GM18951 (cell line): ENCODE data around the gene RALGAPA2.

Source experiments
- POLR2A ChIP-seq: IDR thresholded peaks from 4 replicates; pipeline ENCODE4 v1.6.1; 2011; ENCODE audit warnings: mild to moderate bottlenecking; ENCODE audit not compliant: insufficient read length, insufficient read depth; ENCODE audit errors: extremely low read depth
- in situ Hi-C: fragments of 300-500 bp; cut with MboI; formaldehyde crosslinking; loops from one replicate; pipeline ENCODE4 v1.12.0; 2022; ENCODE audit warnings: low sequenced_read_pairs, mixed read lengths, inconsistent platforms; ENCODE audit not compliant: unreplicated experiment

Gene RALGAPA2

DNA sequence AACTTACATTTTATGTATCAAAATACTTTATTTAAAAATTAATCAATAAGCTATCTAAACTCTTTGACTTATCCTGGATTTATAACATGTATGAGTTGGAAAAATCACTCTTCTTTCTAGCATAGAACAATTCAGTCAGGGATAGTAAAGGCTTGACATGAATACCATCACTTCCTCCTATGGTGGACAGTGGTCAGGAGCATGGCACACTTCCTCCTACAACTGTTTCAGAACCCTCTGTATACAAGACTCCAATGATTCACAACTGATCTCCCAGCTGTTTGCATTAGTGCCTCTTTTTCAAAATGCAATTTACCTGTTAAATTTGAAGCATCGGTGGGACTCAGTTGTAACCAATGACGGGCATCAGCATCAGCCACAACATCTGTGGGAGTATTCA lies 129.7 kb downstream of the RALGAPA2 start:
- no peak for TF ChIP-seq POLR2A
- in situ Hi-C loops = loop anchor here (10.0 kb wide), 1 partner anchor 508 kb away; no protein-coding TSS in a partner anchor

DNA sequence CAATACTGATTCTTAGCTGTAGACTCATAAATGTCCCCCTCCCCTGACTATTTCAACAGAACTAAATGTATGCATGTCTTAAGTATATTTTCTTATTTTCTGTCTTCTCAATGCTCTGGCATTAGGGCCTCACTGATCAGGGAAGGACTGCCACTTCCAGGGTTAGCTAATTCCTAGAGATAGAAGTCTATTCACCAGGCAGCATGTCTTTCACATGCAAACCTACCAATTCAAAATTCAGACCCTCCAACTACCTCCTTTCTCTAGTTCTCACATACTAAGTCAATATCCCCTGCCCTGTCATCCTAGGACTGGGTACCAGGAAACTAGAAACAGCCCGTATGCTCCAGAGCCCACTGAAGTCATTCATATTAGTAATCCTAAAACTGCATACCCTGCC lies 132.3 kb downstream of the RALGAPA2 start:
- no peak for TF ChIP-seq POLR2A
- in situ Hi-C loops = loop anchor here (10.0 kb wide), 1 partner anchor 505 kb away; no protein-coding TSS in a partner anchor

DNA sequence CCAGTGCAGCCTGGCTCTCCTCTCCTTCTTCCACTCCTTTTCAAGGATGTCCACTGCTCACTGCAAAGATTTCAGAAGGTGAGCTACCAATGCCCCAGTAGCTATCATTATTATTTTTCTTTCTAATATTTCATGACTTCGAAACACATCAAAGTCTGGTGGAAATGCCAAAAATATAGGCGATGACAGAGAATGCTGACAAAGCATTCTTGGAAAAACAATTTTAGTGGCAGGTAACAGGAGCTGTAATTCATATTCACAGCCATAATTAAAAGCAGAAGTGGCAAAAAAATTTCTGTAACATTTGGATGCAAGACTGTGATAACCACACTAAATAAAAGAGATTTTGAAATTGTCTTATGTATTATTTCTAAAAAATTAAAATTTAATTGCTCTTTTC lies 133.6 kb downstream of the RALGAPA2 start:
- in situ Hi-C loops = no loop called here
- no peak for TF ChIP-seq POLR2A

DNA sequence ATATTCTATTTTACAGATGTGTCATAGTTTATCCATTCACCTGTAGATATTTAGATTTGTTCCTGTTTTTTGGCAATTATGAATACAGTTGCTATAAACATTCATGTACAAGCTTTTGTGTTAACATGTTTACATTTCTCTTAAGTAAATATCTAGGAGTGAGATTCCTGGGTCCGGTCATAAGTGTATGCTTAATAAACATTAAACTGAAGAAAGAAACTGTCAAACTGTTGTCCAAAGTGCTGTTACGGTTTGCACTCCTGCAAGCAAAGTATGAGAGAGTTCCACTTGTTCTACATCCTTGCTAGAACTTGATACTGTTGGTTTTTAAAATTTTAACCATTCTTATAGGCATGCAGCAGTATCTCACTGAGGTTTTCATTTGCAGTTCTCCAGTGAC lies 138.6 kb downstream of the RALGAPA2 start:
- in situ Hi-C loops = no loop called here
- TF ChIP-seq POLR2A = no peak

DNA sequence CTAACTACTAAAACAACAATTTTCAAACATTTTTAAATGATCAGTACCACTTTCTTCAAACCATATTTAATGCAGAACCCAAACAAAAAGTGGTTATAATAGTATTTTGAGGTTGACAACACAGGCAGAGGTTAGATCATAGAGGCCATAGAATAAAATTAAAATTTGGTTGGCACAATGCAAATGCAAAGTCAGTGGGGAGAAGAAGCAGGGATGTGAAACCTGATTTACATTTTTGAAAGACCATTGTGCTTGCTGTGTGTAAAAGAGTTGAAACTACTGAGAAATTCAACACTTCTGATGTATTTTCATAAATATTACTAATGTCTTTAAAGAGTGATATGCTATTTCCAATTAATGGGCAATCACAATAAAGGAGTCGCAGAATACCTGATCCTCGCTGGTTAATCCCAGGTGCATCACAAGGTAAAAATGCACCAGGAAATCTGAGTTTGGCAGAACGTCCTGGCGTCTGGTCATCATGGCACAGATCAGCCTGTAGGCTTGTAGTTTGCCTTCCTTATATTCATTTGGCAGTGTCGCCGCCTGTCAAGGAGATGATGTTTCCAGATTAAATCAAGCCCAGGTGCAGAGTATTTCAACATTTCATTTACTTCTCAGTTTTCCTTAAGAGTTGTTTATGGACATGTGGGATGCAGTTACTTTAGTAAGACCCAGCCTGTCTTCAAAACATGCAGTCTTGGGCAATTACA lies 141.2 kb downstream of the RALGAPA2 start:
- in situ Hi-C loops = no loop called here
- no peak for TF ChIP-seq POLR2A

DNA sequence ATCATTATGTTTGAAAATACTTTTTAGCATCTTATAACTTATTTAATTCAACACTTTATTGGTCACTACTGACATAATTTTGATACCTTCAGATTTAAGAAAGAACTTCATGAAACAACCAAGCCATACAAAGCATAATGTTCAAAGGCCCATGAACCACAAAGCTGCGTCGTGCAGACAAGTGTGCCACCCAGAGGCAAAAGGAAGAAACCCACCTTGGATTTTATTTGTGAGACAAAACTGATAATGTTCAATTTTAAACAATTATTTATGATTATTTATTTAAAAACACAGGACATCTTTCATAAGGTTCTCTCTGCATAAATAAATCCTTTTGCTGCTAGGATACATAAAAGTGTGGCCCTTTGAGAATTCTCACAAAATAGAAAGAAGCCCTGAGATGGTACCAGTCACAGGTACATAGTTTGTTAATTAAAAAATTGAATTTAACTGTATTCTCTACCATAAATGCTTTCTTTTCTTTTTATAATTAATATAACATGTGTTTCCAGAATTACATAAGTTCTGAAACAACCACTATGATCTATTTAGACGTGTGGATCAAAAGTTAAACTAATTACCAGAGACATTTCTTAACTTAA lies 143.7 kb downstream of the RALGAPA2 start:
- no peak for TF ChIP-seq POLR2A

DNA sequence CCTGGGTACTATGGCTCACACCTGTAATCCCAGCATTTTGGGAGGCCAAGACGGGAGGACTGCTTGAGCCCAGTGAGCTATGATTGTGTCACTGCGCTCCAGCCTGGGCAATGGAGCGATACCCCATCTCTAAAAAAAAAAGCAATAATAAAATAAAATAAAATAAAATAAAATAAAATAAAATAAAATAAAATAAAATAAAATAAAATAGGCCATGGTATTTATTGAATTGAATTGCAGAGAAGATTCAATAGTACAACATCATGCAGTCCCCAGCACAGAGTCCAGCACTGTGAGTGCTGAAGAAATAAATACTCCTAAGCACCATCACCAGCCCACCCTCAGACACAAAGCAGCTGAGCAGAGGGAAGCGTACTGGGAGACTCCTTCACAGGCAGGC lies 144.7 kb downstream of the RALGAPA2 start:
- in situ Hi-C loops = no loop called here
- TF ChIP-seq POLR2A = no peak

More for the DNA sequence above, 143.7 kb downstream of the RALGAPA2 start:
- in situ Hi-C loops = no loop called here

DNA sequence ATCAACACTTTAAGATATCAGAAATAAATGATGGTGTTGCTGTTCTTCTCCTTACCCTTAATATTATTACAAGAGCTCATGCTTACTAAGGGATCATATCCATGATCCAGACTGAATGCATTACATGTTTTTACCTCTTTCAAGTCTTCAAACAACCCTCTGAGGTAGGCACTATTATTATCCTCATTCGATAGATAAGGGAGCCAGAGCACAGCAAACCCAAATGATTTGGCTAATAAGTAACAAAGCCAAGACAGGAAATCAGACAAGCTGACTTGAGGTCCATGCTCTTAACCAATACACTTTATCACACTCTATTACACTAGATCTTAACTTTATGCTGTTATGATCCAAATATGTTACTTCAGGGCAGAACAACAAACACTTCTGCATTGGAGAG lies 145.9 kb downstream of the RALGAPA2 start:
- no peak for TF ChIP-seq POLR2A

DNA sequence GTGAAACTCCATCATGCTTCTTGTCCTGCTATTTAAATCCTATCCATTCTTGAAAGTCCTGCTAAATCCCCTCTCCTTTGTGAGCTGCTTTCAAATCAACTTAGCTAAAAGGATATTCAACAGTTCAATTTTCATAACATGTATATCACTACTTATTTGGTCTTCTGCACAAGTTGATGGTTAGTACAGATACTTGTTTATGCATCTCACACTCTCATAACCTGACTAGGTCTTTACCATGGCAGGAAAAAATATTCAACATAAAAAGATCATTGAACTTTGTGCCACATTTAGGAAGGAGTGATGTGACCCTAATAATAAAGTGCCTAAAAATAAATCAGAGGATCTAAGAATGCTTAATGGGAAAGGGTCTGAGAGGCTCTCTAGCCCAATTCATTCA lies 148.2 kb downstream of the RALGAPA2 start:
- TF ChIP-seq POLR2A = no peak
- in situ Hi-C loops = no loop called here

More for the DNA sequence above, 145.9 kb downstream of the RALGAPA2 start:
- in situ Hi-C loops = no loop called here

DNA sequence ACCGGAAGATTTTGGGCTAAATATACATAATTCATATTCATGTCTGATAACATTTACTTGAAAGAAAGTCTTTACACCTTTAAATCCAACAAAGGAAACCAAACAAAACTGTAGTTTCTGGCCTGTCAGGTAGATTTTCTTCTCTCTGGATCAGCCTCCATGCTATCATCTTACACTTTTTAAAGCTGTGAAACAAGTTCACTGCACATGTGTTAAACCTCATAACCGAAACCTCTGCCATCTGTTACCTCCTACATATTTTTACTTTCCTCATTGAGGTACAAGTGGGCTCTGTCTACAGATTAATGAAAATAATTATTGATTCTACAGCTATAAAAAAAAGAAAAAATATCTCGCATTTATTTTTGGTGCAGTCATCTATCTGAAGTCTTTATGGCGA lies 149.9 kb downstream of the RALGAPA2 start:
- in situ Hi-C loops = no loop called here

DNA sequence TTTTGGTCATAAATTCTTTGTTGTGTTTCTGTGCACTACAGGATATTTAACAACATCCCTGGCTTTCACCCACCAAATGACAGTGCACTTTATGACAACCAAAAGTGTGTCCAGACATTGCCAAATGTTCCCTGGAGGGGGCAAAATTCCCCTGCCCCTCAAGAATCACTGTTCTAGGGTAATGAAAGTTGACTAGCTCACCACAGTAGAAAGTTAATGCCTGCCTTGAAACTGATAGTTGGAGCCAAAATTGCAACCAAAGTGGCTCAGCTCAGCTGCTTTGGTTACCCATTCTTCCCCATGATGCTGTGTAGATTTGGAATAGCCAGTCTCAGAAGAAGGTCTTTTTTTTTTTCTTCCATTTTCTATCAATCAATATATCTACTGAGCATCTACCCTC lies 150.6 kb downstream of the RALGAPA2 start:
- TF ChIP-seq POLR2A = no peak
- in situ Hi-C loops = no loop called here

More for the DNA sequence above, 149.9 kb downstream of the RALGAPA2 start:
- no peak for TF ChIP-seq POLR2A

DNA sequence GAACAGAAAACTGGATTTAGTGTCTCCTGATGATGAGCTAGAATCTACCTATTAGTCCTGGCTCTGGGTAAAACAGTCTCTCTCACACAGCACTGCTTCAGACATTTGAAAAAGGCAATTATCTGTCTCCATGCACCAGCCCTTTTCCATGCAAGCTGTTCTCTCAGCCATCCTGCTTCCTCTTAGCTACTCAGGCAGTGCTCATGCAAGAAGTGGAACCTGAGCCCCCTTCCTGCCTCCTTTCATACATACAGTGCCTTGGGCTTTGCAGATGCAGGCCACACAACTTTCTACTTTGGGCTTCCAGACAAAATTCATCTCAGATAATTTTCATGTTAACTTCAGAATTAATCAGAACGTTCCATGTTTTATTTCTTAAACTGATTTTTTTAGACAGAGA lies 151.3 kb downstream of the RALGAPA2 start:
- in situ Hi-C loops = no loop called here
- no peak for TF ChIP-seq POLR2A

DNA sequence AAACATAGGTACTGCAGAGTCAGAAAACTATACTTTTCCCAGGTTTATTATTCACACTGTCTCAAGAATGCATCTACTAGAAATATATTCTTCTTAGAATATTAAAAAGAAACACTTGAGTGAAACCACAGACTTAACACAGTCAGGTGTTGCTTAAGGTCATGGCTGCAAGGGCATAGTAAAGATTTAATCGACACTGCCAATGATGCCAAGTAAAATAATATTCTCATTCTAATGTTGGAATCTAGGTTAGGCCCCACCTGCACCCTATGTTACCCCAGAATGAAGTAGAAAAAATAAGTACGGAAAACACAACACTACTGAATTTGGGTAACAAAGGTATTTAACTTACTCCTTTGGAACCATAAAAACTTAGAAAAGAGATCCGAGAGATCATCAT lies 155.0 kb downstream of the RALGAPA2 start:
- in situ Hi-C loops = loop anchor here (10.0 kb wide), 1 partner anchor 203 kb away; no protein-coding TSS in a partner anchor
- TF ChIP-seq POLR2A = no peak

DNA sequence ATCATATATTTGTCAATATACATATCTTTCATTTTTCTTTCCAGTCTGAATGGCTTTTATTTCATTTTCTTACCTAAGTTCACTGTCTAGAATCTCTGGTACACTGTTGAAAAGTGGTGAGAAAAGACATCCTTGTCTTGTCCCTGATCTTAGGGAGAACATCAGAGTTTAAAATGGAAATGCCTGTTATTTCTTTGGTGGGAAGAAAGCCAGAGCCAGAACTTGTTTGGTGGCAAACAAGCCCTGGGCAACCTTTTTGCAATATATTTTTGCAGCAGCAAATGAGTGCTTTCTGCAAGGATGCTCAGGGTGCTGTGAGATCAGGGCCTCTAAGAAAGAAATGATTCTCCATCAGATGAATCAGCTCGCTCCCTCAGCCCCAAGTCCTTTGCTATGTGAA lies 156.6 kb downstream of the RALGAPA2 start:
- no peak for TF ChIP-seq POLR2A
- in situ Hi-C loops = loop anchor here (10.0 kb wide), 1 partner anchor 201 kb away; no protein-coding TSS in a partner anchor
